Putamen (tissue), 1 donor: ENCODE results near the gene DTHD1.

ENCODE experiments used
- DNase-seq: peaks from one replicate; pipeline ENCODE4 v3.0.0-alpha.2; 2016; ENCODE audit warnings: low spot score

Gene DTHD1

GRCh38 chr4:36348403-36348938, 67.1 kb downstream of the DTHD1 start:
- DNase-seq = no peak

- no peak for DNase-seq
Observed at GRCh38 chr4:36349938-36350549, 68.6 kb downstream of the DTHD1 start.

GRCh38 chr4:36351082-36351666, 69.8 kb downstream of the DTHD1 start:
- peak; percentile 83 for DNase-seq

GRCh38 chr4:36353998-36354397, 72.6 kb downstream of the DTHD1 start:
- no peak for DNase-seq

- DNase-seq = no peak
Observed at GRCh38 chr4:36358173-36358572, 76.8 kb downstream of the DTHD1 start.

- DNase-seq = no peak
Observed at GRCh38 chr4:36360755-36361154, 79.3 kb downstream of the DTHD1 start.

- DNase-seq = no peak
Observed at GRCh38 chr4:36363024-36363423, 81.6 kb downstream of the DTHD1 start.

GRCh38 chr4:36374836-36375511, 93.6 kb downstream of the DTHD1 start:
- no peak for DNase-seq

- no peak for DNase-seq
Observed at GRCh38 chr4:36385951-36386571, 104.6 kb downstream of the DTHD1 start.

- peak; percentile 25 for DNase-seq
Observed at GRCh38 chr4:36386691-36387090, 105.3 kb downstream of the DTHD1 start.

GRCh38 chr4:36388710-36389109, 107.3 kb downstream of the DTHD1 start:
- DNase-seq = no peak

- DNase-seq = no peak
Observed at GRCh38 chr4:36391411-36391810, 110.0 kb downstream of the DTHD1 start.

- DNase-seq = no peak
Observed at GRCh38 chr4:36392024-36392423, 110.6 kb downstream of the DTHD1 start.

- no peak for DNase-seq
Observed at GRCh38 chr4:36392916-36393315, 111.5 kb downstream of the DTHD1 start.
